ENCODE results near the gene EEF1AKMT1. TPM values are rescaled to one million over a fixed set of nuclear protein-coding genes. Genes with fewer than 3 reads are reported as not detected.

Gene EEF1AKMT1
- total RNA-seq, 1 experiment from 2014 or later, result 9.8 TPM

- no peak overlapping the region for H3K27ac ChIP-seq (ENCODE audit: low read depth, low read length)
- BruUV-seq (replicated peaks), result no TSS peak
- no peaks in the 10 kb centered on the region for H3K79me2 ChIP-seq (ENCODE audit: insufficient read depth, low read length)
- DNase-seq (ENCODE audit: low read depth, low spot score) (no peak), ATAC-seq (no peak)
- H3K36me3 ChIP-seq (ENCODE audit: control insufficient read depth in 1 of 2, insufficient read depth in 2 of 2, low read length in 2 of 2), result no peaks in the 10 kb centered on the region
- CTCF ChIA-PET, result interaction anchor here (1.8 kb wide), 1 partner anchor 13 kb away, joined by 5 read pairs; the partner anchor contains the start of gene IL17D
- TF ChIP-seq EGR1 (IDR thresholded peaks at IDR 0.05; ENCODE audit: low read depth) (no peak), SP1 (IDR thresholded peaks at IDR 0.05; ENCODE audit: low read depth) (no peak), REST (IDR thresholded peaks at IDR 0.05; ENCODE audit: low read depth) (no peak), POLR2AphosphoS5 (IDR thresholded peaks at IDR 0.05; ENCODE audit: low read depth, low read length) (no peak), ATF3 (IDR thresholded peaks at IDR 0.05) (no peak), ZNF274 (IDR thresholded peaks at IDR 0.05; ENCODE audit: low read depth, low read length) (no peak), YY1 (IDR thresholded peaks at IDR 0.05; ENCODE audit: extremely low read depth, insufficient replicate concordance, low read depth, low read length) (no peak), SRF (IDR thresholded peaks at IDR 0.05; ENCODE audit: low read depth) (no peak), TCF7L2 (IDR thresholded peaks at IDR 0.05; ENCODE audit: borderline replicate concordance, extremely low read depth, insufficient read depth, insufficient read length) (no peak), CTCF (IDR thresholded peaks at IDR 0.05 in 2 of 3, conservative IDR thresholded peaks at IDR 0.05 in 1 of 3; ENCODE audit: borderline replicate concordance in 1 of 3, insufficient read depth in 1 of 3, low read depth in 2 of 3, low read length in 2 of 3) (no peak), ELF1 (IDR thresholded peaks at IDR 0.05; ENCODE audit: borderline replicate concordance, low read depth) (no peak), RAD21 (IDR thresholded peaks at IDR 0.05; ENCODE audit: low read depth) (no peak), CBX3 (IDR thresholded peaks at IDR 0.05; ENCODE audit: low read depth) (no peak), FOSL1 (IDR thresholded peaks at IDR 0.05; ENCODE audit: low read depth) (no peak), EZH2 (IDR thresholded peaks at IDR 0.05) (no peak), ZBTB33 (IDR thresholded peaks at IDR 0.05; ENCODE audit: extremely low read depth, insufficient replicate concordance, low read length) (no peak), POLR2A (IDR thresholded peaks at IDR 0.05; ENCODE audit: borderline replicate concordance, extremely low read depth, insufficient read depth, insufficient read length) (no peak)
- no peak overlapping the region for H2AFZ ChIP-seq (ENCODE audit: low read depth, low read length, poor library complexity, severe bottlenecking)
- no peak overlapping the region for H3K4me3 ChIP-seq (replicated peaks in 1 of 2; ENCODE audit: low read depth in 1 of 2, low read length in 2 of 2)
- POLR2A ChIA-PET, result no interaction called here
- H3K27me3 ChIP-seq (ENCODE audit: insufficient read depth, low read length), result no peaks in the 10 kb centered on the region
- no peaks in the 10 kb centered on the region for H4K20me1 ChIP-seq (ENCODE audit: insufficient read depth)
- peaks cover 6 to 24% of the 10 kb centered on the region in 2 experiments for H3K4me1 ChIP-seq (ENCODE audit: control insufficient read depth in 1 of 2, insufficient read depth in 2 of 2, low read length in 2 of 2)
- intact Hi-C loops (cut with micrococcal nuclease), result no loop called here
- RAD21 ChIA-PET (ENCODE audit: low non-redundant PET in 1 of 2, low total read pairs in 2 of 2, uncharacterized antibody in 2 of 2, unreplicated experiment in 2 of 2), result no interaction called here
- no peak overlapping the region for H3K9ac ChIP-seq (ENCODE audit: low read length)
- no peaks in the 10 kb centered on the region for H3K9me2 ChIP-seq (ENCODE audit: insufficient read depth)
- H3K9me3 ChIP-seq (ENCODE audit: control insufficient read depth in 1 of 2, insufficient read depth in 1 of 2, low read depth in 1 of 2, low read length in 2 of 2), result no peaks in the 10 kb centered on the region
- no peak overlapping the region for H3K4me2 ChIP-seq (ENCODE audit: low read length)
Measured at GRCh38 chr13:20716951-20717350, 56.8 kb downstream of the EEF1AKMT1 start.
